HEK293 (cell line): ENCODE results near the gene CRY1.

Source experiments
- BCL11B ChIP-seq: fragments of 450-650 bp; formaldehyde crosslinking; IDR thresholded peaks from 2 replicates; pipeline ENCODE4 v1.5.1; 2016; ENCODE audit warnings: low read depth, missing biosample characterization, missing genetic modification characterization
- FEZF1 ChIP-seq: fragments of 450-650 bp; formaldehyde crosslinking; IDR thresholded peaks from 2 replicates; pipeline ENCODE4 v1.5.1; 2016; ENCODE audit warnings: missing biosample characterization, missing genetic modification characterization
- GLIS1 ChIP-seq: fragments of 450-650 bp; formaldehyde crosslinking; IDR thresholded peaks from 2 replicates; pipeline ENCODE4 v1.5.1; 2016; ENCODE audit warnings: missing biosample characterization, missing genetic modification characterization
- HOXD13 ChIP-seq: sonication (generic); formaldehyde crosslinking; IDR thresholded peaks from 2 replicates; pipeline ENCODE4 v1.8.0; 2022; ENCODE audit warnings: missing genetic modification reagents, borderline replicate concordance
- KLF1 ChIP-seq: fragments of 450-650 bp; formaldehyde crosslinking; IDR thresholded peaks from 2 replicates; pipeline ENCODE4 v1.5.1; 2016; ENCODE audit warnings: missing biosample characterization, missing genetic modification characterization
- MEIS1 ChIP-seq: sonication (generic); formaldehyde crosslinking; IDR thresholded peaks from 2 replicates; pipeline ENCODE4 v1.8.1; 2022; ENCODE audit warnings: missing genetic modification reagents, mild to moderate bottlenecking, borderline replicate concordance
- SCRT2 ChIP-seq: fragments of 450-650 bp; formaldehyde crosslinking; IDR thresholded peaks from 2 replicates; pipeline ENCODE4 v1.5.1; 2016; ENCODE audit warnings: missing biosample characterization, missing genetic modification characterization
- ZBTB17 ChIP-seq: fragments of 450-650 bp; formaldehyde crosslinking; IDR thresholded peaks from 2 replicates; pipeline ENCODE4 v1.5.1; 2016; ENCODE audit warnings: missing biosample characterization, missing genetic modification characterization
- ZBTB8A ChIP-seq: fragments of 450-650 bp; formaldehyde crosslinking; IDR thresholded peaks from 2 replicates; pipeline ENCODE4 v1.5.1; 2016; ENCODE audit warnings: missing biosample characterization, missing genetic modification characterization
- ZEB2 ChIP-seq: fragments of 450-650 bp; formaldehyde crosslinking; IDR thresholded peaks from 2 replicates; pipeline ENCODE4 v1.5.1; 2016; ENCODE audit warnings: missing biosample characterization, missing genetic modification characterization
- ZIC2 ChIP-seq: fragments of 450-650 bp; formaldehyde crosslinking; IDR thresholded peaks from 2 replicates; pipeline ENCODE4 v1.5.1; 2016; ENCODE audit warnings: missing biosample characterization, missing genetic modification characterization
- ZNF140 ChIP-seq: fragments of 450-650 bp; formaldehyde crosslinking; IDR thresholded peaks from 2 replicates; pipeline ENCODE4 v1.5.1; 2016; ENCODE audit warnings: missing biosample characterization, missing genetic modification characterization
- ZNF248 ChIP-seq: fragments of 450-650 bp; formaldehyde crosslinking; IDR thresholded peaks from 2 replicates; pipeline ENCODE4 v1.5.1; 2017; ENCODE audit warnings: missing biosample characterization, missing genetic modification characterization
- ZNF266 ChIP-seq: fragments of 450-650 bp; formaldehyde crosslinking; IDR thresholded peaks from 2 replicates; pipeline ENCODE4 v1.5.1; 2016; ENCODE audit warnings: missing biosample characterization, missing genetic modification characterization, low read depth
- ZNF37A ChIP-seq: fragments of 450-650 bp; IDR thresholded peaks from 2 replicates; pipeline ENCODE4 v1.5.1; 2018; ENCODE audit warnings: missing biosample characterization, missing genetic modification characterization
- ZNF394 ChIP-seq: fragments of 450-650 bp; formaldehyde crosslinking; IDR thresholded peaks from 2 replicates; pipeline ENCODE4 v1.5.1; 2016; ENCODE audit warnings: missing biosample characterization, missing genetic modification characterization, mild to moderate bottlenecking, moderate library complexity, borderline replicate concordance
- ZNF423 ChIP-seq: fragments of 450-650 bp; formaldehyde crosslinking; IDR thresholded peaks from 2 replicates; pipeline ENCODE4 v1.5.1; 2016; ENCODE audit warnings: missing biosample characterization, missing genetic modification characterization
- ZNF530 ChIP-seq: fragments of 450-650 bp; formaldehyde crosslinking; IDR thresholded peaks from 2 replicates; pipeline ENCODE4 v1.5.1; 2016; ENCODE audit warnings: low read depth, missing biosample characterization, missing genetic modification characterization
- TF ChIP-seq, protein P1 (sequence below): fragments of 450-650 bp; formaldehyde crosslinking; IDR thresholded peaks from 2 replicates; pipeline ENCODE4 v1.5.1; 2017; ENCODE audit warnings: missing biosample characterization, missing genetic modification characterization
- TF ChIP-seq, protein P2 (sequence below): fragments of 450-650 bp; IDR thresholded peaks from 2 replicates; pipeline ENCODE4 v1.5.1; 2018; ENCODE audit warnings: missing biosample characterization, missing genetic modification characterization
- TF ChIP-seq, protein P3 (sequence below): fragments of 450-650 bp; formaldehyde crosslinking; IDR thresholded peaks from 2 replicates; pipeline ENCODE4 v1.5.1; 2017; ENCODE audit warnings: missing biosample characterization, missing genetic modification characterization
- TF ChIP-seq, protein P4 (sequence below): fragments of 450-650 bp; formaldehyde crosslinking; IDR thresholded peaks from 2 replicates; pipeline ENCODE4 v1.5.1; 2017; ENCODE audit warnings: missing biosample characterization, missing genetic modification characterization

CRY1 gene

DNA sequence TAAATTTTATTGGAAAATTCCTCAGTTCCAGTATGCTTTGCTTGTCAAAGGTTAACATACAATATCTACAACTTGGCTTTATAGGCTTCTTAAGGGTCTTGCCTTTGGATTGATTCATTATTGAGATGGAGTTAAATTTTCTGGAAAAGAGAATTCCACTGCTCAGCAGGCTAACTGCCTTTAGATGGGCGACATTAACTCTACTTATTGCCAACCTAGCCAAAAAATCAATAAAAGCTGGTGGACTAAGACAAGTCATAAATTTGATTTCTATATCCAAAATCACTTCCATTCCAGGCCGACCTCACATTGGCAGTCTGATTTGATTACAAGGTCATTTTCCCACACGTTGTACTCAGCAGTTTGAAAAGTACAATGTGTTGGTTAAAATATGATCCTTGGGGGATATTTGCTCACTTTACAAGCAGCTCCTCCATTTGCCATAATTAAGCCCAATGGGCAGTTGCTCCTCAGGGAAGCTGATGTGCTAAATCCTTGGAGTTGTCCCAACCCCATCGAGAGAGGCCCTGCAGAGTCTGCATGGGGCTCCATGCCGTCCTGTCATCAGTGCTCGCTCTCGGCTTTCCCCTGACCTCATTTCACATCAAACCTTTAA lies 36.1 kb upstream of the CRY1 start (continued):
- TF ChIP-seq, protein P1, sequence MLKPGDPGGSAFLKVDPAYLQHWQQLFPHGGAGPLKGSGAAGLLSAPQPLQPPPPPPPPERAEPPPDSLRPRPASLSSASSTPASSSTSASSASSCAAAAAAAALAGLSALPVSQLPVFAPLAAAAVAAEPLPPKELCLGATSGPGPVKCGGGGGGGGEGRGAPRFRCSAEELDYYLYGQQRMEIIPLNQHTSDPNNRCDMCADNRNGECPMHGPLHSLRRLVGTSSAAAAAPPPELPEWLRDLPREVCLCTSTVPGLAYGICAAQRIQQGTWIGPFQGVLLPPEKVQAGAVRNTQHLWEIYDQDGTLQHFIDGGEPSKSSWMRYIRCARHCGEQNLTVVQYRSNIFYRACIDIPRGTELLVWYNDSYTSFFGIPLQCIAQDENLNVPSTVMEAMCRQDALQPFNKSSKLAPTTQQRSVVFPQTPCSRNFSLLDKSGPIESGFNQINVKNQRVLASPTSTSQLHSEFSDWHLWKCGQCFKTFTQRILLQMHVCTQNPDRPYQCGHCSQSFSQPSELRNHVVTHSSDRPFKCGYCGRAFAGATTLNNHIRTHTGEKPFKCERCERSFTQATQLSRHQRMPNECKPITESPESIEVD = peak; percentile 82
- TF ChIP-seq FEZF1 (tag by site-specific recombination) = peak; percentile 81
- TF ChIP-seq ZNF37A (tag by site-specific recombination) = no peak
- no peak for TF ChIP-seq ZNF394 (tag by site-specific recombination)
- TF ChIP-seq, protein P2, sequence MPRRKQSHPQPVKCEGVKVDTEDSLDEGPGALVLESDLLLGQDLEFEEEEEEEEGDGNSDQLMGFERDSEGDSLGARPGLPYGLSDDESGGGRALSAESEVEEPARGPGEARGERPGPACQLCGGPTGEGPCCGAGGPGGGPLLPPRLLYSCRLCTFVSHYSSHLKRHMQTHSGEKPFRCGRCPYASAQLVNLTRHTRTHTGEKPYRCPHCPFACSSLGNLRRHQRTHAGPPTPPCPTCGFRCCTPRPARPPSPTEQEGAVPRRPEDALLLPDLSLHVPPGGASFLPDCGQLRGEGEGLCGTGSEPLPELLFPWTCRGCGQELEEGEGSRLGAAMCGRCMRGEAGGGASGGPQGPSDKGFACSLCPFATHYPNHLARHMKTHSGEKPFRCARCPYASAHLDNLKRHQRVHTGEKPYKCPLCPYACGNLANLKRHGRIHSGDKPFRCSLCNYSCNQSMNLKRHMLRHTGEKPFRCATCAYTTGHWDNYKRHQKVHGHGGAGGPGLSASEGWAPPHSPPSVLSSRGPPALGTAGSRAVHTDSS (tag by site-specific recombination) = no peak
- TF ChIP-seq ZNF530 = no peak
- TF ChIP-seq ZIC2 = peak; percentile 94
- peak; percentile 48; the same call in 1 of the 2 replicates for TF ChIP-seq ZNF423
- TF ChIP-seq, protein P3, sequence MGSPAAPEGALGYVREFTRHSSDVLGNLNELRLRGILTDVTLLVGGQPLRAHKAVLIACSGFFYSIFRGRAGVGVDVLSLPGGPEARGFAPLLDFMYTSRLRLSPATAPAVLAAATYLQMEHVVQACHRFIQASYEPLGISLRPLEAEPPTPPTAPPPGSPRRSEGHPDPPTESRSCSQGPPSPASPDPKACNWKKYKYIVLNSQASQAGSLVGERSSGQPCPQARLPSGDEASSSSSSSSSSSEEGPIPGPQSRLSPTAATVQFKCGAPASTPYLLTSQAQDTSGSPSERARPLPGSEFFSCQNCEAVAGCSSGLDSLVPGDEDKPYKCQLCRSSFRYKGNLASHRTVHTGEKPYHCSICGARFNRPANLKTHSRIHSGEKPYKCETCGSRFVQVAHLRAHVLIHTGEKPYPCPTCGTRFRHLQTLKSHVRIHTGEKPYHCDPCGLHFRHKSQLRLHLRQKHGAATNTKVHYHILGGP (tag by site-specific recombination) = no peak
- TF ChIP-seq, protein P4, sequence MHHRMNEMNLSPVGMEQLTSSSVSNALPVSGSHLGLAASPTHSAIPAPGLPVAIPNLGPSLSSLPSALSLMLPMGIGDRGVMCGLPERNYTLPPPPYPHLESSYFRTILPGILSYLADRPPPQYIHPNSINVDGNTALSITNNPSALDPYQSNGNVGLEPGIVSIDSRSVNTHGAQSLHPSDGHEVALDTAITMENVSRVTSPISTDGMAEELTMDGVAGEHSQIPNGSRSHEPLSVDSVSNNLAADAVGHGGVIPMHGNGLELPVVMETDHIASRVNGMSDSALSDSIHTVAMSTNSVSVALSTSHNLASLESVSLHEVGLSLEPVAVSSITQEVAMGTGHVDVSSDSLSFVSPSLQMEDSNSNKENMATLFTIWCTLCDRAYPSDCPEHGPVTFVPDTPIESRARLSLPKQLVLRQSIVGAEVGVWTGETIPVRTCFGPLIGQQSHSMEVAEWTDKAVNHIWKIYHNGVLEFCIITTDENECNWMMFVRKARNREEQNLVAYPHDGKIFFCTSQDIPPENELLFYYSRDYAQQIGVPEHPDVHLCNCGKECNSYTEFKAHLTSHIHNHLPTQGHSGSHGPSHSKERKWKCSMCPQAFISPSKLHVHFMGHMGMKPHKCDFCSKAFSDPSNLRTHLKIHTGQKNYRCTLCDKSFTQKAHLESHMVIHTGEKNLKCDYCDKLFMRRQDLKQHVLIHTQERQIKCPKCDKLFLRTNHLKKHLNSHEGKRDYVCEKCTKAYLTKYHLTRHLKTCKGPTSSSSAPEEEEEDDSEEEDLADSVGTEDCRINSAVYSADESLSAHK (tag by site-specific recombination) = 0 out of 2 replicates have a peak, but pooled peaks have one; percentile 36
- TF ChIP-seq ZEB2 (tag by site-specific recombination) = no peak
- no peak for TF ChIP-seq MEIS1 (CRISPR knock-in tag)
- peak; percentile 87 for TF ChIP-seq GLIS1
- no peak for TF ChIP-seq SCRT2 (tag by site-specific recombination)
- TF ChIP-seq ZBTB8A = peak; percentile 51
- no peak for TF ChIP-seq ZNF266 (tag by site-specific recombination)
- TF ChIP-seq BCL11B (tag by site-specific recombination) = no peak
- no peak for TF ChIP-seq KLF1 (tag by site-specific recombination)
- TF ChIP-seq ZNF140 = no peak
- TF ChIP-seq ZNF248 = no peak
- peak; percentile 68 for TF ChIP-seq ZBTB17
- no peak for TF ChIP-seq HOXD13
